HG03378 (cell line): ENCODE data around the gene ACOX1.
A peak's percentile ranks its signal among the peaks of the same experiment; 100 is the strongest.

Experiments
- ATAC-seq: cut with Tn5 transposase; IDR thresholded peaks from one replicate; pipeline ENCODE4 v1.9.1; 2021; ENCODE audit warnings: mild to moderate bottlenecking, moderate library complexity; ENCODE audit not compliant: unreplicated experiment

The ACOX1 gene

DNA sequence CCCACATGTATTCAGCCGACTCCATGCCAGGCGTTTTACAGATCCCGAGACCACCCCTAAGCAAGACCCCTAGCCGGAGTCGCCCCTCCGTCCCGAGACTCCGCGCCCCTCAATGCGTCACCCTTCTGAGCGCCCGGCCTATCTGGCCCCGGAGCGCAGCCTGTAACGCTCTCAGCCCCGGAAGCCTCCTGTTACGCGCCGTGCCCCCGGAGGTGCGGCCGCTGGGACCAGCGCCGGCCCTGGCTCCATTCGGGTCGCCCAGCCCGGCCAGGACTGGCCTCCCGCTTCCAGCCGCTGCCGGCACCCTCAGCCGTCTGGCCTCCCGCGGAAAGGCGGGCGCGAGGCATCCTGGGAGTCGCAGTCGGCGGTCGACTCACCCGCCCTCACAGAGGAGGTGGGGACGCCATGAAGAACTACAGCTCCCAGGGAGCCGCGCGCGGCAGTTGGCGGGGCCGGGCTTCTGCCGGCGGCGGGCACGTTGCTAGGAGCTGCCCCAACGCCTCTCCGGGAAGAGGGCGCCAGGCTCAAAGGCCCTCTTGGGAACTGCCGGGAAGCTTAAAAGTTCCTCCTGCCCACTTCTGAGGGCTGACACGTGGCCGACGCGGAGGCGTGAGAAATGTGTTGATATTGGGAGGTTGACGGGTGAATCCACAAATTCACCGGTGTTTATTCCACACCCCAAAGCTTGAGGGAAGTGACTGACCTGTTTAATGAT is 38.1 kb downstream of the ACOX1 start, which contains the start of gene FBF1:
TSS of gene FBF1 (minus strand) at position 316 of the 715 bp plus-strand sequence. CDS start 2,893 bp downstream, outside the sequence.
- peak; percentile 69 for ATAC-seq

DNA sequence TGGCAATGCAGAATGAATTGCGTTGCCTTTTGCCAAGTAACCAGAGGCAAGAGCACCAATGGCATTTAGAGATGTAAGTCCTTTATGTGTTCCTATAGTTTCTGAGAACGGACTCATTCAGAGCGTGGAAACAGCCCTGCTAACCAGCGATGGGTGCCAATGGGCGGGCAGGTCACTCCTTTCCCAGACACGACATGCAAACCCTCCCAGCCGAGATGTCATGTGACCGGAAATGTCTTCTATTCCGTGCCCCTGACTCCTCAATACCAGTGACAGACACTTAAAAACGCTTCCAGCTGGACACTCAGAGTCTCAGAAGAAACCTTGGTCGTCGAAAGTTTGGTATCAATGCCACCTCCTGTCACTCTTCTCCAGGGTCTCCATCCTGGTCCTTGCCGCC is 41.3 kb downstream of the ACOX1 start:
- ATAC-seq = no peak

DNA sequence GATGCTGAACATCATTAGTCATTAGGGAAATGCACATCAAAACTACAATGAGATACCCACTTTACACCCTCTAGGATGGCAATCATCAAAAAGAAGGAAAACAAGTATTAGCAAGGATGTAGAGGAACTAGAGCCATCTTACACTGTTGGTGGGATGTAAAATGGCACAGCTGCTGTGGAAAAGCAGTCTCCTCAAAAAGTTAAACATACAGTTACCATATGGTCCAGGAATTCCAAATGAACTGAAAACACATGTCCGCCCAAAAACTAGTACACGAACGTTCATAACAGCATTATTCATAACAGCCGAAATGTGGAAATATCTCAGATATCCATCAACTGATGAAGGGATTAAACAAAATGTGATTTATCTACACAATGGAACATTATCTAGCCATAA is 45.2 kb downstream of the ACOX1 start:
- no peak for ATAC-seq

DNA sequence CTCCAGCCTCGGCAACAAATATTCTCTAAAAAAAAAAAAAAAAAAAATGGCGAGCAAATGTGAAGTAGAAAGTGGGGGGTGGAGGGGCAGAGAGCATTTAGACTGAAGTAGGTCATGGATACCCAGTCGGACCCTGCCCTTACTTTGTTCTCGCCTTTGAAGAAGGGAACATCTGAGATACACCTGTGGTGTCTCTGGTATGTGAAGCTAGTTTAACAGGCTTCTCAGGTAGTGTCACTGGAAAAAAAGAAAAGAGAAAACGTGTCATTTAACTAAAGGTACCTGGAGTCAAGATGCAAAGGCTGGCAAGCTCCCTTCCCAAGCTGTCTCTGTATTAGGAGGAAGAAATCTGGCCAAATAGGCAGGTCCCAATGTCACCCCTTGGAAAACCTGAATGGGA is 46.1 kb downstream of the ACOX1 start:
- ATAC-seq = no peak

DNA sequence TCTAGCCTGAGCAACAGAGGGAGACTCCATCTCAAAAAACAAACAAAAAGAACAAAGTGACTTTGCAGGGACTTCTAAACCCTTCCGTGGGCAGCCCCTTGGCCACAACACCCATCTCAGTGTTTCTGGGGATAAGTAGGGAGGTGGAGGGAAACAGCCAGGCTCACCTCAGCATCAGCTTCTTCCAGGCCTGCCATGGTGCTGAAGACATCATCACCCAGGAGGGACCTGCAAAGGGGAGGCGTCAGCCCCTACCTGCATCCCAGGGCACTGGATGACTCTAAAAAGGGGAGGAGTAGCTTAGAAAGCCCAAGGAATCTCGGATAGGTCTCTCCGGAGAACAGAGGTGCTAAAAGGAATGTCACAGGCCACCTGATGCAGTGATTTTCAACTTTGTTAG is 47.9 kb downstream of the ACOX1 start:
- no peak for ATAC-seq

DNA sequence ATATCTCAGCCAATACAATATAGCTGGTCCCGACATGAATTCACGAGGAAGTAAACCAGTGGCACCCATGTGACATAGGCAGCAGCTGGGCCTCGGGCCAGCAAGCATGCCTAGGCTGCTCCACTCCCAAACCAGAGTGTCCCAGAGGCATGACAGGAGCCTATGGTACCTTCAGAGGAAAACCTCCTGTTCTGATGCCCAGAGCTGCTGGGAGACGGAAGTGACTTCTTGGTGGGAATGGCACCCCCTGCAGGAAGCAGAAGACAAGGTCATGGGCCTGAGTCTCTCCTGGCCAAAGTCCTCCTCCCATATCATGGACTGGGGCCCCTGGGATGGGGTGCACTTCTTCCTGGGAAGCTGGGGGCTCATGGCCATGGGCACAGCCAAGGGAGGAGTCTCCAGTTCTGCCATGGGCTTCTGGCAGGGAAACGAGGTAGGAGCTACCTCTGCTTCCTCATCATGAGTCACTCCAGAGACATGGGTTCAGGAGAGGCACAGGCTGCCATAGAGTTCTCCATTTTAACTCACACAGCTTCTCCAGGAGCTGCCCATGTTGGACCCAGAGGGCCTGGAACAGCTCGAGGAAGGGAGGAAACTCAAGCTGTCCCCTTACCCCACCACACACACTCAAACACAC is 51.6 kb downstream of the ACOX1 start:
- ATAC-seq = no peak

- ATAC-seq = no peak
Observed at GRCh38 chr17:75926456-75926855, 52.5 kb downstream of the ACOX1 start.

DNA sequence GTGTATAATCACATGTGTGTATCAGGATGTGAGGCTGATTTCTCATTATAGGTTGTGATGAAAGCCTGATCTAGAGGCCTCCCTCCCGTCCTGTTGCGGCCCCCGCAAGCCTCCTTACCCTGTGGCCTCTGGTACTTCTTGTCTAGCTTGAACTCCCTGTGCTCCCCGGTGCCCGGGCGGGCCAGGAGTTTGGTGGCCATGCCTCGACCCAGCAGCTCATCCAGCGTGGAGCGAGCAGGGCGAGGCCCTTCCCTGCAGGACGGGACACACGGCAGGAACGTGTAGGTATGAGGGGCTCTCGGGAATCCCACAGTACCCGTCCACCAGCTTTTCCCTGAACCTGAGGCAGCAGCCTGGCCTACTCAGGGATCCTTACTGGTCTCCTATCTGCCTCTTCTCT is 53.1 kb downstream of the ACOX1 start:
- ATAC-seq = no peak

- ATAC-seq = no peak
Observed at GRCh38 chr17:75925103-75925502, 53.9 kb downstream of the ACOX1 start.

DNA sequence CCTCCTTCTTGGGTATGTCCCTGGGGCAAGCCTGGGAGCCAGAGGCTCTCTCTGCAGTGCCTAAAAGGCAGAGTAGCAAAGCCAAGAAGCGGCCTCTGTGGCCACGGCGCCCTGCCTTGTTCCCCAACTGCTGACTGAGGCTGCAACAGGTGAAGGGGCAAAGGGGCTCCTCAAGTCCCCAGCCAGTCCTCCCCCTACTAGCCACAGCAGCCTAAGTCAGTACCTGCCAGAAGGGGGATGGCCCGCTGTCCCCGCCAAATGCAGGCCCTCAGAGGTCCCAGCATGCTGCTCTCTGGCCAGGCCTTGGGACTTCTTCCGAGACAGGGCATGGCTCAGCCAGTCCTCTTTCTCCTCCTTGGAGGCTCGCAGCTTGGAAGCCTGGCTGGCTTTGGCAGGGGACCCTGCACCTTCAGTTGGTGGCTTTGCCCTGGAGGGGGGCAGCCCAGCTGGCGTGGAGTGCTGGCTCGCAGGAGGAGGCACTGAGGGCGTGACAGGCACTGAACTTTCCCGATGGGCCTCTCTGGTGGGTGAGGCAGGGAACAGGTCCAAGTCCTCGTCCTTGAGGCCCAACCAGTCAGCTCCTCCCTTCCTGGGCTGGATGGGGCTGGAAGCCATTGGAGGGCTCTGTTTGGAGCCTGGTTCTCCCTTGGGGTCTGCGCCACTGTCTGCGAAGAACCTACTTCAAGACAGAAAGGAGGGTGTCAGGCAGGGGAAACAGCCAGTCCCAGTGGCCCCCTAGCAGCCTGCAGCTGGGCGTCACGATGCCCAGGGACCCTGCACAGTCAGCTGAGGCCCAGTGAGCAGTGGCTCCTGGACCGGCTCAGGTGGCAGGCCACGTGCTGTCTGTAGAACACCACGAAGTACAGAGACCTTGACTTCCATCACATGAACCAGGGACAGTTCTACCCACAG is 55.7 kb downstream of the ACOX1 start:
- ATAC-seq = no peak

GRCh38 chr17:75922173-75922961 is 56.6 kb downstream of the ACOX1 start:
- ATAC-seq = no peak

DNA sequence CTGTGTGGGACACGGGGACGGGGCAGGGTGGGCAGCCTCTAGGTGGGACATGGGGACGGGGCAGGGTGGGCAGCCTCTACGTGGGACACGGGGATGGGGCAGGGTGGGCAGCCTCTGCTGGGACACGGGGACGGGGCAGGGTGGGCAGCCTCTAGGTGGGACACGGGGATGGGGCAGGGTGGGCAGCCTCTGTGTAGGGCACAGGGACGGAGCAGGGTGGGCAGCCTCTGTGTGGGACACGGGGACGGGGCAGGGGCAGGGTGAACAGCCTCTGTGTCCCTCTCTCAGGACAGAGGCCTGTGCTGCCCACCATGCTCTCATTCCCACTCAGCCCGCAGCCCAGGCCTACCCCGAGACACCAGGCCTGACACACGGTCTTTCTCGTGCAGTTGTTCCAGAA is 57.4 kb downstream of the ACOX1 start:
- ATAC-seq = no peak

- ATAC-seq = no peak
Observed at GRCh38 chr17:75920045-75920560, 58.9 kb downstream of the ACOX1 start.

DNA sequence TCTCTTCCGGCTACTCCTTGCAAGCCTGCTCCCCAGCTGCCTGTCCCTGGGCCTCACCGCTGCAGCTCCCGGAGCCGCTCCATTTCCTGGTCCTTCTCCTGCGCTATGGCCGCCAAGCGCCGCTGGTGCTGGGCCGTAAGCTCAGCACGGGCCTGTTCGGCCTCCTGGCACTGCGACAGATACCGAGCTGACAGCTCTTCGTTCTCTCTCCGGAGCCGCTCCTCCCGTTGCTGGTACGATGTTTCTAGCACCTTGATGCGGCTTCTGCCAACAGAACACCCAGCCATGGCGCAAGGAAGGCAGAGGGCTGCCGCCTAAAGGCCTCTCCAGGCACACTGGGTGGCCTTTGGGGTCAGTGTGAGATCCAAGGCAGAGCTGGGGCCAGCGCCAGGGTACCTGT is 59.4 kb downstream of the ACOX1 start:
- ATAC-seq = no peak

DNA sequence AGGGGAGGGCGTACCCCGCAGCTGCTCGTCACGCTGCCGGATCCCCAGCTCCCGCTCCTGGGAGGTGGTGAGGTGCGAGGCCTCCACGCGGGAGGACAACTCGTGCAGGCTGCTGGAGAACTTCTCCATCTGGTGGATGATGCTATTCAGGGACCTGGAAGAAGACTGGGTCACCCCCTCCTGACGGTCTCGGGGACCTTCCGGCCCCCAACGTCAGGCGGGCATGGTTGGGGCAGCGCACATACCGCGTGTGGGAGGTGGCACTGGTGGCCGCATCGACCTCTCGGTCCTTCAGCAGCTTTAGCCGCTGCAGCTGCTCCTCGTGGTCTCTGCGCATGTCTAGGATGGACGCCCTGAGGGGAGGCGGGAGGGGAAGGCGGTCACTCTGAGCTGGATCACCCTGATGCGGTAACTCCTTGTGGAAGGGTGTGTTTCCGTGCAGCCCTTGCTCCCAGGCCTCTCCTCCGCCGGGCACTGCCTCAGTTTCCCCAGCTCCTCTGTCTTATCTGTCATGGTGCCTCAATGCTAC is 61.0 kb downstream of the ACOX1 start:
- ATAC-seq = no peak

DNA sequence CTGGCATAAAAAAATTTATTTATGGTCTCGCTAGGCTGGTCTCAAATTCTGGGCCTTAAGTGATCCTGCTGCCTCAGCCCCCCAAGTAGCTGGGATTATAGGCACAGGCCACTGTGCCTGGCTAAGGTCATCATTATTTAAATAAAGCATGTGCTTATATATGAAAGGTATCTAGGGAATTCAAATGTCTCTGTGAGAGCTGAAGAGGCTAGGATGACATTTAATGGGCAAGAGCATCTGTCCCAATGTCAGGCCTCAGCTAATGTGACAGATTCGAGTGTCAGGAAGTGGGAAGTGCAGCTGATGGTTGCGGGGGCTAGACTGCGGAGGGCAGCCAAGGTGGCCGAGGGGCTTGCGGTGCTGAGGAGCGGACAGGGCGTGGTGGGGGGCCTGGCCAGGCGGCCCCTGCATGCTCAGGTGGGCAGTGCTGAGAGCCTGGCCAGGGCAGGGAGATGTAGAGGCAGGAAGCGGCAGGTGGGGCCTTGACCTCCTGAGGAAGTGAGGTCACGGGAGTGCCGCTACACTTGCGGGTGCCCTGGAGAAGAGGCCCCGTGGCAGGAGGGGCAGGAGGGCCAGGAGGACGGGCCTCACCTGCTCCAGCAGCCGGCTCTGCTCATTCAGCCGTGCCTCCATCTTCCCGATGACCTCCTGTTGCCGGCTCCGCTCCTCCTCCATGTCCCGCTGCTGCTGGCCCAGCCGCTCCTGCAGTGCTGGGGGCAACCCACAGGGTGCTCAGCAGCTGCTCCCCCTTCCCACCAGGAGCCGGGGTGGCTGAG is 61.6 kb downstream of the ACOX1 start:
- no peak for ATAC-seq

DNA sequence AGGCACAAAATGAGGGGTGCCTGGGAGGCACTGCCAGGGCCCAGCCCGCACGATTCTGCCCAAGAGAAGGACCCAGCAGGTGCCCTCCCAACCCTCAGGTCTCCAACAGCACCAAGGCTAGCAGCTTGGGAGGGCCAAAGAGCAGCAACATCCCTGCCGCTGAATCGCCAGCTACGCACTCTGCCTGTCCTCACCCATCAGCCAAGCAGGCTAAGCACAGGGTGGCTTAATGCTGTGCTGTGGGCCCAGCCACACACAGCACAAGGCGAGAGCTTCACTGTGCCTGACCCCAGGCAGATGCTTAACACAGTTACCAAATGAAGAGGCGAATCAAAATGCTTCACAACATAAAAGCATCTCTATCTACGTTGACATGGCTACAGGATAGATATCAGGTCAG is 63.7 kb downstream of the ACOX1 start:
- no peak for ATAC-seq

GRCh38 chr17:75914643-75915267 is 64.2 kb downstream of the ACOX1 start:
- ATAC-seq = no peak

- no peak for ATAC-seq
Observed at GRCh38 chr17:75913537-75914210, 65.3 kb downstream of the ACOX1 start.
